Fibroblast of villous mesenchyme (primary cell): ENCODE measurements around the gene MSI2. TPM values are rescaled to one million over a fixed set of nuclear protein-coding genes. Genes with fewer than 3 reads are reported as not detected.

ENCODE experiments used
- DNase-seq: peaks from one replicate; pipeline ENCODE4 v3.0.0-alpha.2; 2010; ENCODE audit warnings: low read depth
- H3K4me3 ChIP-seq: 2 replicates; pipeline ENCODE4 v1.5.1; 2011; ENCODE audit warnings: low read depth, mild to moderate bottlenecking, low read length
- CTCF ChIP-seq: IDR thresholded peaks from 2 replicates; pipeline ENCODE4 v1.5.1; 2012; ENCODE audit warnings: low read depth, mild to moderate bottlenecking, low read length; ENCODE audit not compliant: insufficient read depth
- total RNA-seq: library from RNA; depleted of rRNA; stranded (reverse); fragments of >200 nt; gene quantifications from 2 replicates; pipeline ENCODE4 v1.2.3, GENCODE V29; 2012

MSI2 gene
- total RNA-seq, 1 donor: 50.1 TPM

DNA sequence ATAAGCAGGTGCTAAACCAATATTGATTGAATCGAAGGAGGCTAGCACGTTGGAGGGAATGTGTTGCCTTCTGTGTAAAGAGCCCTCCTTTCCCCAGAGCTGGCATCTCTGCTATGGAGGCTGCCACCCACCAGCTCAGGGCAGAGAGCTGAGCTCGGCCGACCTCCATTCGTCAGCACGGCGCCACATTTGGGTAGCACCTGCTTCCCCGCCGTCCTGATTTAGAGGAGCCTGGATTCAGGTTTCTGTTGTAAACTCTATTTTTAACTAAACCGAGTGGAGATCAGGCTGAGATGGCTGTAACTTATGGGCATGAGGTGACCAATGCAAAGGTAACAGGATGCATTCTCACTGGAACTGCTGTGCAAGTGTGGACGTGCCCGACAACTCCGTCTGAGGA, 316.3 kb downstream of the MSI2 start:
- TF ChIP-seq CTCF: no peak

GRCh38 chr17:57574040-57574513, 317.8 kb downstream of the MSI2 start:
- DNase-seq: peak; percentile 42
- TF ChIP-seq CTCF: no peak
- H3K4me3 ChIP-seq: no peak overlapping the region

More for the DNA sequence above, 316.3 kb downstream of the MSI2 start:
- no peak for DNase-seq
- H3K4me3 ChIP-seq: no peak overlapping the region

DNA sequence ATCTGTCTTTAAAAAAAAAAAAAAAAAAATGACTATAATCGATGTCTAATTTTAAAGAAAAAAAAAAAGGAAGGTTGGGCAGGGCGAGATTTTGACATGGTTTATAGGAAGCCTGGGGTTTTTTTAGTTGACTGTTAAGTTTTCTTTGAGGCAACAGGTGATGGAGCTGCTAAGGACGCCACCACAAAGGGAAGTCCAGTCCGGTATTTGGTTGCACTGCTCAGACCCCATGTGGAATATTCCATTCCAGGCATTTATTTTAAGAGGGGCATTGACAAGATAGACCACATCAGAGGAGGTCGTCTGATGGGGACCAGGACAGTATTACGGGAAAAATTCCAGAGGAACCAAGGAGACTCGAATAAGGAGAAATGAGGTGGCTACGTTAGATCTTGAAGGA, 320.4 kb downstream of the MSI2 start:
- H3K4me3 ChIP-seq: no peak overlapping the region
- DNase-seq: no peak
- no peak for TF ChIP-seq CTCF

DNA sequence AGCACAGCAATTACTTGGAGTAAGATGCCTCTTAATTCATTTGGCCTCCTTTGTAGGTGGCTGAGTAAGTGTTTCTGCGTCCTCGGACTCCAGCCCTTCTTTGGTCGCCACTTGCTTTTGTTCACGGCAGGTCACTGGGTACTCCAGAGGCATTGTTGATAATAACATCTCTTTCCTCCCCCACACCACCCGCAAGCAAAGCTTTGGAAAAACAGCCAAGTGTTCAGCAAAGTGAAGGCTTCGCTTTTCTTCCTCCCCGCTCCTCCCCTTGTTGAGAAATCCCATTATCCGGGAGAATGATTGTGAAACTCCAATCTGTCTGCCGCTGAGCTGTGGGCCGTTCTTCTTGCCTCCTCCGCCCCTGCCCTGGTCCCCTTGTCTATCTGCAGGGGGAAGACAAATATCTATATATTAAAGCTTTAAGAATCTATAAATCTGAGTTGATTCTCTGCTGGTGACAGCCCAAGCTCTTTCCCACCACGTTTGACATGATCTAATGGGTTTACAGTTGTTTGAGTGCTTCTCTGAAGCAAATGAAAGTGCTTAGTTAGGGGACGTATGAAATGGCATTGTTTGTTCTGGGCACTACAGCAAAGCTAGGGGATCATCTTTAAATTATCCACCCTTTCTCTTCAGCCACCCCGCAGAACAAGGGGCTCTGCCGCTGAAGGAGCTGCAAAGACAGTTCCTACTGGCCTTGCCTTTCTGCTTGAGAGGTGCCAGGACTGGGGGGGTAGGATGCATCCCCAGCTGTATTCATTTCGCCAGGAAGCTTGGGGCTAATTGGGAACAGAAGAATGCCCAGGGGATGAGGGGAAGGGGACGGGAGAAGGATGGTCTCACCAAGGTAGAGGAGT, 321.7 kb downstream of the MSI2 start:
- no peak for TF ChIP-seq CTCF
- peak overlapping the region; percentile 37 for H3K4me3 ChIP-seq
- peak; percentile 88 for DNase-seq

DNA sequence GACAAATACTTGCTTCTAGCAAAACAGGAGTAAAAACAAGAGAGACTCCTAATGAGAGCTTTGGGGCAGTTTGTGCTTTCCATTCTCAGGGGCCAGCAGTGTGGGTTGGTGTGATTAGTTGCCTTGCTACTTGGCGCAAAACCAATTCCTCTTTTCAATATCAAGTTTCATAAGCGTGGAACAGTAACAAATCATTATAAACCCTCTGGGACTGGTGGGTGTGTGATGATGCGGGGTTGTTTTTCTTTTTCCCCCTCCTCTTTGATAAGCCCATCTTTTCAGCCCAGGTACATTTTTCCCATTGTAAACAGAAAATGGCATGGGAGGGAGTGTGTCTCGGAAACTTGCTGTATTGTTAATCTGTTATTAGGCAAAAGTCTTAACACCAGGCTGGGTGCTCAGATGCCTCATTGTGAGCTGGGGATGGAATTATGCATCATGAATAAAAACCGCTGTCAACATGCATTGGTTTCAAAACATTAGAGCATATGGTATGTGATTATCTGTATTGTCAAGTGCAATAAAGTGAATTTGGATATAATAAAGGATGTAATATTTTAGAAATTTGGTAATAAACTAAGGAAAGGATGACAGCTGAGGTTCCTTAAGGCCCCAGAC, 322.4 kb downstream of the MSI2 start:
- no peak for DNase-seq
- no peak for TF ChIP-seq CTCF
- H3K4me3 ChIP-seq: no peak overlapping the region

DNA sequence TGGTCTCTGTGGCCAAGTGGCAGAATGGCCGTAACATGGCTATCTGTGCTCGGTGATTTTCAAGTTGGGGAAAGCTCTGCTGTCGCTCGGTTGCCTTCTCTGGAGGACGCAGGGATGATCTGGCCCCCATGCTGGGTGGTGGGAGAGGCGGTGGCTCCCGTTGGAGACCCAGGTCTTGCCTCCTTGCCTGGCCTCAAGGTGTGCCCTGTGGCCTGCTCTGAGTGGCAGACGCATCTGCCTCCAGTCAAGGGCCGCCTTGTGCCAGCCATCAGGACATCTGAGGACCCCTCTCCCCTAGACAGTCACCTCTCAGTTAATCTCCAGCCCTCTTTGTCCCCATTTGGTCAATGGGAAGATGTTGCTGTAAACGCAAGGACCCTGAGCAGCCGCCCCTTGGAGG, 322.9 kb downstream of the MSI2 start:
- no peak for TF ChIP-seq CTCF
- DNase-seq: no peak
- no peak overlapping the region for H3K4me3 ChIP-seq
